ENCODE data around the gene RCAN1.
"Not testable (repeated sequence)": the region's sequence is repeated elsewhere in the genome, so short reads cannot be mapped to it uniquely, and the experiment has no call there.

Gene RCAN1

GRCh38 chr21:34621434-34622350 is 6.8 kb upstream of the RCAN1 start:
- DNase-seq (ENCODE audit: low spot score), result no peak

GRCh38 chr21:34619841-34620665 is 5.1 kb upstream of the RCAN1 start:
- no peak for DNase-seq (ENCODE audit: low spot score)

GRCh38 chr21:34618941-34619340 is 4.0 kb upstream of the RCAN1 start:
- DNase-seq (ENCODE audit: low spot score), result no peak

GRCh38 chr21:34617753-34618339 is 2.9 kb upstream of the RCAN1 start:
- DNase-seq (ENCODE audit: low spot score), result no peak

- DNase-seq (ENCODE audit: low spot score), result no peak
These were observed 538 bp upstream of the RCAN1 start for GRCh38 chr21:34615487-34615814.

GRCh38 chr21:34613679-34614627 is 960 bp downstream of the RCAN1 start:
- DNase-seq (ENCODE audit: low spot score), result no peak

- no peak for DNase-seq (ENCODE audit: low spot score)
These were observed 2.4 kb downstream of the RCAN1 start for GRCh38 chr21:34612557-34612956.

GRCh38 chr21:34612056-34612455 is 2.9 kb downstream of the RCAN1 start:
- no peak for DNase-seq (ENCODE audit: low spot score)

GRCh38 chr21:34611528-34611927 is 3.4 kb downstream of the RCAN1 start:
- no peak for DNase-seq (ENCODE audit: low spot score)

- DNase-seq (ENCODE audit: low spot score), result no peak
These were observed 4.9 kb downstream of the RCAN1 start for GRCh38 chr21:34609933-34610549.

GRCh38 chr21:34609244-34609932 is 5.5 kb downstream of the RCAN1 start:
- no peak for DNase-seq (ENCODE audit: low spot score)

GRCh38 chr21:34607376-34607775 is 7.5 kb downstream of the RCAN1 start:
- DNase-seq (ENCODE audit: low spot score), result not testable (repeated sequence)

GRCh38 chr21:34606621-34607020 is 8.3 kb downstream of the RCAN1 start:
- no peak for DNase-seq (ENCODE audit: low spot score)

GRCh38 chr21:34606051-34606450 is 8.9 kb downstream of the RCAN1 start:
- no peak for DNase-seq (ENCODE audit: low spot score)

GRCh38 chr21:34604956-34605355 is 10.0 kb downstream of the RCAN1 start:
- DNase-seq (ENCODE audit: low spot score), result not testable (repeated sequence)

- no peak for DNase-seq (ENCODE audit: low spot score)
These were observed 10.4 kb downstream of the RCAN1 start for GRCh38 chr21:34604556-34604955.

GRCh38 chr21:34603710-34604057 is 11.2 kb downstream of the RCAN1 start:
- no peak for DNase-seq (ENCODE audit: low spot score)

- peak; percentile 56 for DNase-seq (ENCODE audit: low spot score)
These were observed 11.8 kb downstream of the RCAN1 start for GRCh38 chr21:34603002-34603709.

- no peak for DNase-seq (ENCODE audit: low spot score)
These were observed 12.9 kb downstream of the RCAN1 start for GRCh38 chr21:34602061-34602460.

- DNase-seq (ENCODE audit: low spot score), result no peak
These were observed 15.3 kb downstream of the RCAN1 start for GRCh38 chr21:34599534-34600101.
